NCI-H2196 (cell line): ENCODE results near the gene IQSEC1.

Source experiments
- DNase-seq: peaks from one replicate; lab custom pipeline; 2025; ENCODE audit not compliant: unreplicated experiment; lab: John Stamatoyannopoulos, UW

The IQSEC1 gene

GRCh38 chr3:13016721-13017255 is 56.4 kb downstream of the IQSEC1 start:
- DNase-seq, result no peak

GRCh38 chr3:13016083-13016720 is 57.0 kb downstream of the IQSEC1 start:
- DNase-seq, result no peak

GRCh38 chr3:13015286-13016082 is 57.7 kb downstream of the IQSEC1 start:
- no peak for DNase-seq

- DNase-seq, result no peak
Observed at GRCh38 chr3:13014755-13015285, 58.4 kb downstream of the IQSEC1 start.

GRCh38 chr3:13013994-13014754 is 59.1 kb downstream of the IQSEC1 start:
- DNase-seq, result no peak

- no peak for DNase-seq
Observed at GRCh38 chr3:13013566-13013965, 59.7 kb downstream of the IQSEC1 start.

GRCh38 chr3:13013151-13013561 is 60.1 kb downstream of the IQSEC1 start:
- DNase-seq, result no peak

- no peak for DNase-seq
Observed at GRCh38 chr3:13012221-13012691, 61.0 kb downstream of the IQSEC1 start.

GRCh38 chr3:13011573-13012220 is 61.5 kb downstream of the IQSEC1 start:
- DNase-seq, result no peak

- no peak for DNase-seq
Observed at GRCh38 chr3:13010780-13011572, 62.3 kb downstream of the IQSEC1 start.

- no peak for DNase-seq
Observed at GRCh38 chr3:13009946-13010315, 63.3 kb downstream of the IQSEC1 start.

- DNase-seq, result no peak
Observed at GRCh38 chr3:13009132-13009945, 63.9 kb downstream of the IQSEC1 start.

- DNase-seq, result no peak
Observed at GRCh38 chr3:13008155-13008995, 64.9 kb downstream of the IQSEC1 start.

GRCh38 chr3:13007251-13007941 is 65.8 kb downstream of the IQSEC1 start:
- no peak for DNase-seq

- no peak for DNase-seq
Observed at GRCh38 chr3:13006216-13006990, 66.8 kb downstream of the IQSEC1 start.

- no peak for DNase-seq
Observed at GRCh38 chr3:13005301-13005700, 67.9 kb downstream of the IQSEC1 start.

- no peak for DNase-seq
Observed at GRCh38 chr3:13004376-13004775, 68.9 kb downstream of the IQSEC1 start.
